Measurements from ENCODE around the gene WNT7B.

WNT7B gene

GRCh38 chr22:45977003-45977411, at the start of gene WNT7B:
Gene WNT7B, minus strand, starts transcription at chr22:45977162. Its CDS starts 408 bp downstream, at chr22:45976754.
- no peak for TF ChIP-seq CTCF (IDR thresholded peaks at IDR 0.05; ENCODE audit: insufficient read depth, low read depth, low read length, missing control alignments)
- H3K4me3 ChIP-seq (ENCODE audit: low read length): peak within 1 kb of the TSS; percentile 66
- DNase-seq (ENCODE audit: low read depth): peak; percentile 95

GRCh38 chr22:46025973-46026898, 49.3 kb upstream of the WNT7B start:
- no peak for TF ChIP-seq CTCF (IDR thresholded peaks at IDR 0.05; ENCODE audit: insufficient read depth, low read depth, low read length, missing control alignments)
- no peak for DNase-seq (ENCODE audit: low read depth)
- H3K4me3 ChIP-seq (ENCODE audit: low read length): no peak overlapping the region

GRCh38 chr22:46025225-46025972, 48.4 kb upstream of the WNT7B start:
- no peak for DNase-seq (ENCODE audit: low read depth)
- no peak for TF ChIP-seq CTCF (IDR thresholded peaks at IDR 0.05; ENCODE audit: insufficient read depth, low read depth, low read length, missing control alignments)
- no peak overlapping the region for H3K4me3 ChIP-seq (ENCODE audit: low read length)

- no peak for DNase-seq (ENCODE audit: low read depth)
- no peak for TF ChIP-seq CTCF (IDR thresholded peaks at IDR 0.05; ENCODE audit: insufficient read depth, low read depth, low read length, missing control alignments)
- H3K4me3 ChIP-seq (ENCODE audit: low read length): no peak overlapping the region
Observed at GRCh38 chr22:46024136-46024840, 47.3 kb upstream of the WNT7B start.

GRCh38 chr22:46023558-46023981, 46.6 kb upstream of the WNT7B start:
- DNase-seq (ENCODE audit: low read depth): peak; percentile 75
- no peak overlapping the region for H3K4me3 ChIP-seq (ENCODE audit: low read length)
- no peak for TF ChIP-seq CTCF (IDR thresholded peaks at IDR 0.05; ENCODE audit: insufficient read depth, low read depth, low read length, missing control alignments)

GRCh38 chr22:46022881-46023512, 46.0 kb upstream of the WNT7B start:
- no peak for TF ChIP-seq CTCF (IDR thresholded peaks at IDR 0.05; ENCODE audit: insufficient read depth, low read depth, low read length, missing control alignments)
- DNase-seq (ENCODE audit: low read depth): no peak
- H3K4me3 ChIP-seq (ENCODE audit: low read length): no peak overlapping the region

Measured in epithelial cell of esophagus (primary cell).